Measurements from ENCODE around the gene ZNF232.

DNA sequence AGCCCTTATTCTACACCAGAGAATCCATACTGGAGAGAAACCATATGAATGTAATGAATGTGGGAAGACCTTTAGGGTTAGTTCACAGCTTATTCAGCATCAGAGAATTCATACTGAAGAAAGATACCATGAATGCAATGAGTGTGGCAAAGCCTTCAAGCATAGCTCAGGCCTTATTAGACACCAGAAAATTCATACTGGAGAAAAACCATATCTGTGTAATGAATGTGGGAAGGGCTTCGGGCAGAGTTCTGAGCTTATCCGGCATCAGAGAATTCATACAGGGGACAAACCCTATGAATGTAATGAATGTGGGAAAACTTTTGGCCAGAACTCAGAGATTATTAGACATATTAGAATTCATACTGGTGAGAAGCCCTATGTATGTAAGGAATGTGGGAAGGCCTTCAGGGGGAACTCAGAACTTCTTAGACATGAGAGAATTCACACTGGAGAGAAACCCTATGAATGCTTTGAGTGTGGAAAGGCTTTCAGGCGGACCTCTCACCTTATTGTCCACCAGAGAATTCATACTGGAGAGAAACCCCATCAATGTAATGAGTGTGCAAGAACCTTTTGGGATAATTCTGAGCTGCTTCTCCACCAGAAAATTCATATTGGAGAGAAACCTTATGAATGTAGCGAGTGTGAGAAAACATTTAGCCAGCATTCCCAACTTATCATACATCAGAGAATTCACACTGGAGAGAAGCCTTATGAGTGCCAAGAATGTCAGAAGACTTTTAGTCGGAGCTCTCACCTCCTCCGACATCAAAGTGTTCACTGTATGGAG, 19.3 kb downstream of the ZNF232 start:
- TF ChIP-seq EZH2 (IDR thresholded peaks at IDR 0.05; ENCODE audit: borderline replicate concordance, insufficient read depth, low read depth, low read length, poor library complexity, severe bottlenecking), result no peak
- TF ChIP-seq, protein P1, sequence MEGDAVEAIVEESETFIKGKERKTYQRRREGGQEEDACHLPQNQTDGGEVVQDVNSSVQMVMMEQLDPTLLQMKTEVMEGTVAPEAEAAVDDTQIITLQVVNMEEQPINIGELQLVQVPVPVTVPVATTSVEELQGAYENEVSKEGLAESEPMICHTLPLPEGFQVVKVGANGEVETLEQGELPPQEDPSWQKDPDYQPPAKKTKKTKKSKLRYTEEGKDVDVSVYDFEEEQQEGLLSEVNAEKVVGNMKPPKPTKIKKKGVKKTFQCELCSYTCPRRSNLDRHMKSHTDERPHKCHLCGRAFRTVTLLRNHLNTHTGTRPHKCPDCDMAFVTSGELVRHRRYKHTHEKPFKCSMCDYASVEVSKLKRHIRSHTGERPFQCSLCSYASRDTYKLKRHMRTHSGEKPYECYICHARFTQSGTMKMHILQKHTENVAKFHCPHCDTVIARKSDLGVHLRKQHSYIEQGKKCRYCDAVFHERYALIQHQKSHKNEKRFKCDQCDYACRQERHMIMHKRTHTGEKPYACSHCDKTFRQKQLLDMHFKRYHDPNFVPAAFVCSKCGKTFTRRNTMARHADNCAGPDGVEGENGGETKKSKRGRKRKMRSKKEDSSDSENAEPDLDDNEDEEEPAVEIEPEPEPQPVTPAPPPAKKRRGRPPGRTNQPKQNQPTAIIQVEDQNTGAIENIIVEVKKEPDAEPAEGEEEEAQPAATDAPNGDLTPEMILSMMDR (IDR thresholded peaks at IDR 0.05), result no peak

Data from B cell (primary cell).